Ishikawa (cell line): Measurements from ENCODE around the gene NR6A1.

Experiments used
- CEBPB ChIP-seq: IDR thresholded peaks from 2 replicates; pipeline ENCODE4 v1.6.1; 2012
- MAX ChIP-seq: IDR thresholded peaks from 2 replicates; pipeline ENCODE4 v1.6.1; 2012
- RAD21 ChIP-seq: IDR thresholded peaks from 2 replicates; pipeline ENCODE4 v1.6.1; 2012; ENCODE audit warnings: low read depth
- REST ChIP-seq: IDR thresholded peaks from 2 replicates; pipeline ENCODE4 v1.6.1; 2012; ENCODE audit warnings: low read depth, mild to moderate bottlenecking
- TAF1 ChIP-seq: IDR thresholded peaks from 2 replicates; pipeline ENCODE4 v1.6.1; 2012; ENCODE audit warnings: low read depth, mild to moderate bottlenecking
- TEAD4 ChIP-seq: IDR thresholded peaks from 2 replicates; pipeline ENCODE4 v1.6.1; 2012
- YY1 ChIP-seq: IDR thresholded peaks from 2 replicates; pipeline ENCODE4 v1.6.1; 2012; ENCODE audit warnings: low read depth
- ZBTB7A ChIP-seq: IDR thresholded peaks from 2 replicates; pipeline ENCODE4 v1.6.1; 2012; ENCODE audit warnings: low read depth

GRCh38 chr9:124584631-124585030, 186.5 kb downstream of the NR6A1 start:
- TF ChIP-seq TAF1, result no peak
- no peak for TF ChIP-seq YY1
- no peak for TF ChIP-seq ZBTB7A
- TF ChIP-seq REST, result no peak
- TF ChIP-seq CEBPB, result no peak
- no peak for TF ChIP-seq RAD21
- TF ChIP-seq MAX, result no peak
- no peak for TF ChIP-seq TEAD4
